A549 (cell line): ENCODE data around the gene IFI44L. TPM values are rescaled to one million over a fixed set of nuclear protein-coding genes. Genes with fewer than 3 reads are reported as not detected.

Experiments used
- ATAC-seq, 2 experiments: fragments of 200-7000 bp in 1 of 2; fragments of >200 bp in 1 of 2; cut with Nextera tagmentation in 1 of 2; cut with Tn5 transposase in 1 of 2; 3 replicates each; pipeline versions ENCODE4 v1.8.0 to v1.9.1; 2018 to 2020; ENCODE audit warnings: mild to moderate bottlenecking in 1 of 2, moderate library complexity in 1 of 2
- CTCF ChIA-PET: fragments of 300-600 bp; sonication (Branson Sonifier 250); formaldehyde crosslinking; extraction: SDS; loops from one replicate; lab custom pipeline; 2021; ENCODE audit warnings: antibody characterized with exemption, inconsistent platforms; lab: Yijun Ruan, JAX
- POLR2A ChIA-PET: fragments of 350-600 bp; formaldehyde crosslinking; extraction: SDS; loops from one replicate; lab custom pipeline; 2021; ENCODE audit warnings: antibody characterized with exemption, inconsistent platforms; lab: Yijun Ruan, JAX
- DNase-seq, 2 experiments: peaks; one replicate each; pipeline versions ENCODE4 v3.0.0 to v3.0.0-alpha.2; 2011 to 2016; ENCODE audit warnings: low read depth in 1 of 2, low spot score in 1 of 2
- FAIRE-seq: peaks from 2 replicates; lab custom pipeline; 2011; peaks lifted over from hg19 to GRCh38; lab: Jason Lieb, UNC
- H3K27ac ChIP-seq, 2 experiments: fragments of >200 bp; sonication (Bioruptor Twin); formaldehyde crosslinking; 3 replicates each; pipeline ENCODE4 v1.5.1; 2016 to 2017
- H3K4me1 ChIP-seq: fragments of >200 bp; sonication (Bioruptor Twin); formaldehyde crosslinking; 3 replicates; pipeline ENCODE4 v1.6.1; 2016
- H3K4me2 ChIP-seq: fragments of >200 bp; sonication (Bioruptor Twin); formaldehyde crosslinking; 3 replicates; pipeline ENCODE4 v1.6.1; 2016
- H3K4me3 ChIP-seq: fragments of >200 bp; sonication (Bioruptor Twin); formaldehyde crosslinking; 3 replicates; pipeline ENCODE4 v1.5.1; 2016
- H3K9me3 ChIP-seq: fragments of >200 bp; sonication (Bioruptor Twin); formaldehyde crosslinking; 3 replicates; pipeline ENCODE4 v1.6.1; 2016
- BHLHE40 ChIP-seq: IDR thresholded peaks from 2 replicates; pipeline ENCODE4 v1.6.1; 2012; ENCODE audit warnings: low read depth, low read length, inconsistent platforms
- CBX2 ChIP-seq: fragments of 200-600 bp; sonication (generic); IDR thresholded peaks from 2 replicates; pipeline ENCODE4 v1.6.1; 2016; ENCODE audit warnings: low read depth, mild to moderate bottlenecking, borderline replicate concordance
- CBX8 ChIP-seq: fragments of 200-600 bp; sonication (generic); IDR thresholded peaks from 2 replicates; pipeline ENCODE4 v1.6.1; 2016
- CHD2 ChIP-seq: fragments of 150-350 bp; IDR thresholded peaks from 2 replicates; pipeline ENCODE4 v1.6.1; 2014; ENCODE audit warnings: low read length; ENCODE audit not compliant: partially characterized antibody
- CTCF ChIP-seq: fragments of >200 bp; sonication (Bioruptor Twin); formaldehyde crosslinking; IDR thresholded peaks from 3 replicates; pipeline ENCODE4 v1.5.1; 2016
- EHMT2 ChIP-seq: fragments of 200-600 bp; sonication (generic); IDR thresholded peaks from 2 replicates; pipeline ENCODE4 v1.6.1; 2016; ENCODE audit warnings: antibody characterized with exemption, low read depth, mild to moderate bottlenecking, moderate library complexity
- EP300 ChIP-seq, 2 experiments: fragments of >200 bp; sonication (Bioruptor Twin); formaldehyde crosslinking; IDR thresholded peaks; 2 replicates in 1 of 2; 3 replicates in 1 of 2; pipeline ENCODE4 v1.6.1; 2016 to 2017
- ESRRA ChIP-seq: fragments of 150-350 bp; IDR thresholded peaks from 2 replicates; pipeline ENCODE4 v1.6.1; 2014; ENCODE audit warnings: mild to moderate bottlenecking, low read length, borderline replicate concordance
- FOSB ChIP-seq: fragments of 250-450 bp; sonication (Bioruptor Pico); IDR thresholded peaks from 2 replicates; pipeline ENCODE4 v1.5.0; 2020; ENCODE audit warnings: mild to moderate bottlenecking, moderate library complexity
- FOSL2 ChIP-seq, 2 experiments: fragments of 450-650 bp in 1 of 2; fragments of >200 bp in 1 of 2; sonication (Bioruptor Twin) in 1 of 2; formaldehyde crosslinking; IDR thresholded peaks; 2 replicates each; pipeline versions ENCODE4 v1.5.0 to v1.6.1; 2016 to 2020; ENCODE audit warnings: mild to moderate bottlenecking in 1 of 2, moderate library complexity in 1 of 2
- GATA3 ChIP-seq: IDR thresholded peaks from 2 replicates; pipeline ENCODE4 v1.6.1; 2012; ENCODE audit warnings: borderline replicate concordance
- HDAC2 ChIP-seq: fragments of 200-600 bp; sonication (generic); IDR thresholded peaks from 2 replicates; pipeline ENCODE4 v1.6.1; 2016
- HMGXB4 ChIP-seq: fragments of 250-450 bp; sonication (Bioruptor Pico); IDR thresholded peaks from 2 replicates; pipeline ENCODE4 v1.5.0; 2021; ENCODE audit warnings: mild to moderate bottlenecking, moderate library complexity, borderline replicate concordance
- HOXB13 ChIP-seq: fragments of 250-450 bp; sonication (Bioruptor Pico); IDR thresholded peaks from 2 replicates; pipeline ENCODE4 v1.5.0; 2020; ENCODE audit warnings: low read depth, mild to moderate bottlenecking, moderate library complexity
- JUN ChIP-seq, 2 experiments: fragments of >200 bp; sonication (Bioruptor Twin); formaldehyde crosslinking; IDR thresholded peaks; 2 replicates in 1 of 2; 3 replicates in 1 of 2; pipeline ENCODE4 v1.6.1; 2016 to 2017
- JUNB ChIP-seq: fragments of >200 bp; sonication (Bioruptor Twin); formaldehyde crosslinking; IDR thresholded peaks from 2 replicates; pipeline ENCODE4 v1.6.1; 2016
- KDM1A ChIP-seq: fragments of 200-600 bp; sonication (generic); IDR thresholded peaks from 2 replicates; pipeline ENCODE4 v1.6.1; 2016; ENCODE audit warnings: low read depth, mild to moderate bottlenecking
- KDM5A ChIP-seq: fragments of 200-600 bp; sonication (generic); IDR thresholded peaks from 2 replicates; pipeline ENCODE4 v1.6.1; 2016; ENCODE audit warnings: antibody characterized with exemption, mild to moderate bottlenecking
- MAFK ChIP-seq: fragments of 450-650 bp; IDR thresholded peaks from 2 replicates; pipeline ENCODE4 v1.6.1; 2014; ENCODE audit not compliant: partially characterized antibody
- MAX ChIP-seq: IDR thresholded peaks from 2 replicates; pipeline ENCODE4 v1.6.1; 2012
- NFE2L2 ChIP-seq: fragments of 150-350 bp; conservative IDR thresholded peaks from 2 replicates; pipeline ENCODE4 v1.6.1; 2014; ENCODE audit warnings: low read length
- NR3C1 ChIP-seq: fragments of >200 bp; sonication (Bioruptor Twin); formaldehyde crosslinking; IDR thresholded peaks from 3 replicates; pipeline ENCODE4 v1.6.1; 2017
- PHF8 ChIP-seq: fragments of 200-600 bp; sonication (generic); IDR thresholded peaks from 2 replicates; pipeline ENCODE4 v1.6.1; 2016; ENCODE audit warnings: low read depth, mild to moderate bottlenecking, antibody characterized with exemption, moderate library complexity, borderline replicate concordance
- RCOR1 ChIP-seq: fragments of 150-350 bp; IDR thresholded peaks from 2 replicates; pipeline ENCODE4 v1.6.1; 2014; ENCODE audit warnings: antibody characterized with exemption, low read length, low read depth
- SMC3 ChIP-seq: fragments of >200 bp; sonication (Bioruptor Twin); formaldehyde crosslinking; IDR thresholded peaks from 3 replicates; pipeline ENCODE4 v1.6.1; 2018; ENCODE audit warnings: inconsistent platforms
- TFCP2L1 ChIP-seq: fragments of 250-450 bp; sonication (Bioruptor Pico); IDR thresholded peaks from 2 replicates; pipeline ENCODE4 v1.5.0; 2021; ENCODE audit warnings: mild to moderate bottlenecking
- ZC3H11A ChIP-seq: fragments of 450-650 bp; IDR thresholded peaks from 2 replicates; pipeline ENCODE4 v1.6.1; 2014; ENCODE audit warnings: antibody characterized with exemption, mild to moderate bottlenecking
- ZSCAN20 ChIP-seq: fragments of 250-450 bp; sonication (Bioruptor Pico); IDR thresholded peaks from 2 replicates; pipeline ENCODE4 v1.8.0; 2022; ENCODE audit warnings: mild to moderate bottlenecking, moderate library complexity
- WGBS: methylation state at CpG from one replicate; pipeline ENCODE4 v1.1.6; 2017; ENCODE audit errors: missing lambda C conversion rate; 5-methylcytosine and 5-hydroxymethylcytosine counted together
- polyA plus RNA-seq, 4 experiments: library from polyadenylated mRNA; depleted of rRNA in 3 of 4; stranded (reverse); fragments of >200 nt; fragmentation: RNase III in 1 of 4; extraction: RNeasy Plus Mini Kit Qiagen cat#74134 plus additional on column Dnase treatment in 1 of 4; gene quantifications; 2 replicates in 3 of 4; 3 replicates in 1 of 4; pipeline ENCODE4 v1.2.3, GENCODE V29; 2011 to 2017

The IFI44L gene
- polyA plus RNA-seq, 2 of the 4 experiments (the other 2 are of a cell fraction): 0.05 TPM; not detected in 1

- CTCF ChIA-PET: no interaction called here
- POLR2A ChIA-PET: no interaction called here
- WGBS: no CpG with 5 or more reads among the region's 1 CpG
These were observed 27.0 kb downstream of the IFI44L start for GRCh38 chr1:78647238-78647637.

GRCh38 chr1:78649628-78650027 is 29.4 kb downstream of the IFI44L start, which contains the start of gene IFI44:
Gene IFI44 (plus strand): TSS chr1:78649831. CDS start chr1:78650196, 365 bp downstream.
- Histone ChIP-seq H3K4me2 (no peak within 1 kb of the TSS), H3K27ac (no peak within 1 kb of the TSS), H3K9me3 (no peaks in the 10 kb centered on the region), H3K4me3 (no peak within 1 kb of the TSS), H3K4me1 (no peaks in the 10 kb centered on the region)
- CTCF ChIA-PET: interaction anchor here (1.1 kb wide), 1 partner anchor 32 kb away, joined by 4 read pairs; no protein-coding TSS in a partner anchor
- POLR2A ChIA-PET: no interaction called here
- ATAC-seq (no peak), DNase-seq (no peak), FAIRE-seq (no peak)
- TF ChIP-seq HOXB13 (CRISPR knock-in tag): no peak
- TF ChIP-seq HDAC2: no peak
- no peak for TF ChIP-seq KDM5A
- no peak for TF ChIP-seq ZSCAN20
- no peak for TF ChIP-seq NFE2L2
- no peak for TF ChIP-seq TFCP2L1
- TF ChIP-seq GATA3: no peak
- no peak for TF ChIP-seq CBX2
- no peak for TF ChIP-seq JUNB
- no peak for TF ChIP-seq RCOR1
- no peak for TF ChIP-seq NR3C1
- no peak for TF ChIP-seq SMC3
- no peak for TF ChIP-seq FOSL2 (IDR thresholded peaks at IDR 0.05)
- no peak for TF ChIP-seq FOSL2 (CRISPR knock-in tag; IDR thresholded peaks at IDR 0.05)
- no peak for TF ChIP-seq ESRRA
- no peak for TF ChIP-seq CHD2
- TF ChIP-seq MAX: no peak
- no peak for TF ChIP-seq CBX8
- no peak for TF ChIP-seq JUN (IDR thresholded peaks at IDR 0.05)
- no peak for TF ChIP-seq EP300 (IDR thresholded peaks at IDR 0.05)
- no peak for TF ChIP-seq KDM1A

More at GRCh38 chr1:78647238-78647637, 27.0 kb downstream of the IFI44L start:
- TF ChIP-seq FOSL2 (IDR thresholded peaks at IDR 0.05) (no peak), FOSL2 (CRISPR knock-in tag; IDR thresholded peaks at IDR 0.05) (no peak), MAFK (no peak), EHMT2 (no peak), CTCF (no peak), NR3C1 (no peak), CBX2 (no peak), TFCP2L1 (no peak), HOXB13 (CRISPR knock-in tag) (no peak), KDM1A (no peak), PHF8 (no peak), ZC3H11A (no peak), JUN (IDR thresholded peaks at IDR 0.05) (no peak), HMGXB4 (CRISPR knock-in tag) (no peak), FOSB (CRISPR knock-in tag) (no peak), BHLHE40 (no peak), JUNB (no peak)
- no peak overlapping the region for H3K27ac ChIP-seq
- no peak overlapping the region for H3K4me2 ChIP-seq
- H3K9me3 ChIP-seq: no peaks in the 10 kb centered on the region
- ATAC-seq: no peak
- DNase-seq: no peak
- H3K4me1 ChIP-seq: no peaks in the 10 kb centered on the region
- no peak overlapping the region for H3K4me3 ChIP-seq
- no peak for FAIRE-seq
